ENCODE results near the gene UCK1.
"Not testable (repeated sequence)": the region's sequence is repeated elsewhere in the genome, so short reads cannot be mapped to it uniquely, and the experiment has no call there.

The UCK1 gene

GRCh38 chr9:131554087-131554842, 23.2 kb upstream of the UCK1 start:
- DNase-seq = no peak

DNA sequence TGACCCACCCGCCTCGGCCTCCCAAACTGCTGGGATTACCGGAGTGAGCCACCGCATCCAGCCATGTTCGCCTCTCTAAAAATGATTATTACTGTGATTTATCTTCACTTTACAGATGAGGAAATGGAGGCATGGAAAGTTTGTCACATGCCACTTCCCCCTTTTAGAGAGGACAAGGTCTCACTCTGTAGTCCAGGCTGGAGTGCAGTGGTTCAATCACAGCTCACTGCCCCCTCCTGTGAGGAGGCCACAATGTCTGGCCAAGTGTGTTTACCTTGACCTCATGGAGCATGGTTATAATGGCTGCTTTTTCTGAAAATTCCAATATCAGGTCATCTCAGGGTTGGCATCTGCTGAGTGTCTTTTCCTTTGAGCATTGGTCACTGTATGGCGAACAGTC, 21.0 kb upstream of the UCK1 start:
- DNase-seq = no peak

- DNase-seq = not testable (repeated sequence)
Observed at GRCh38 chr9:131550465-131550864, 19.4 kb upstream of the UCK1 start.

- DNase-seq = not testable (repeated sequence)
Observed at GRCh38 chr9:131549186-131549585, 18.1 kb upstream of the UCK1 start.

DNA sequence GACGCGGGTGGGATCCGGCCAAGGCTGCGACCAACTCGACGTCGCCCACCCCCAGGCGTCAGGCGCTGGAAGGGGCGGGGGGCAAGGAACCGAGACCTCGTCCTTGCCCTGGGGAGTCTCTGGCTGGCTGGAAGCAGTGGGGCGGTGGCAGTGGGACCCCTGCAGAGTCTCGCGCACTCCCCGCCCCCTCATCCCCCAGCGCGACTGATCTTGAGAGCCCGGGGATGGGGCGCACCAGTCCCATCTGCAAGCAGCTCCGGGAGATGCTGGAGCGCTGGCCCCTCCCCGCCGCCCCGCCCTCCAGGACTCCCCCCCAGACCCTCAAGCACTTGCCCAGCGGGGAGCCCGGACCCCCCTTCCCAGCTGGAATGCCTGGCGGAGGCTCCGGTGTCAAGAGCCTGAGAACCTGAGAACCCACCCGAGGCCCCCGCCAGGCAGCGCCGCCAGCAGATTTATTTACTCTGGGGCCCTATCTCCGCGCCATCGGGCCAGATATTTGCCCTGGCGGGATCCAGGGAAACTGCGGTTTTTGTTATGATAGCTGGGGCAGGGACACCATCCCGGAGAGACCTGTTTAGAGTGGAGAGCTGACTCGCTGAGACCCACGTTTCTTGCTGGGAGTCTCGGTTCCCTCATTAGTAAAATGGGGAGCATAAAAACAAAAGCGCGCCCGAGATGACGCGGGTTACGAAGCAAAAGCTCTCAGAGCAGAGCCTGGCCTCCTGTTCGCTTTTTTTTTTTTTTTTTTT, 15.4 kb upstream of the UCK1 start:
- DNase-seq = no peak

DNA sequence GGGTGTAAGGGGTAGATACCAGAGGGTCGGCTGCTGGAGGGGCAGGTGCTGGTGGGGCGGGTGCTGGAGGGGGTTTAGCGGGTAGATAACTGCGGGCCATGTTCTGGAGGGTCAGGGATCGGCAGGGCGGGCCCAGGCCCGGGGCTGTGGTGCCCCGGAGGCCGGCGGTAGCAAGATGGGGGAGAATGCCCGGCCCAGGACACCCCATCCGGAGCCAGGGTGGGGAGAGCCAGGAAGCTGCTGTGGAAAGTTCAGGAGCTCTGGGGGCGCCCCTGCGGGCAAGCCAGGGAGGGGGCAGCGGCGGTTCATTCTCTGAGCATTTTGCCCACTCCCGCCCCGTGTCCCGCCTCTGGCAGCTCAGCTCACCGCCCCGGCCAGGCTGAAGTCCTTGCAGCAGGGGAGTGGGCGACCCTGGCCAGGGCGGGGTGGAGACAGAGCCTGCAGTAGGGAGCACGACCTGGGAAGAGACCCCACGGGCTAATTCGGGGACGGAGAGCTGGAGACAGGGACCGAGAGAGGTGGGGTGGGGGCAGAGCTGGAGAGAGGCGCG, 14.8 kb upstream of the UCK1 start:
- DNase-seq = no peak

DNA sequence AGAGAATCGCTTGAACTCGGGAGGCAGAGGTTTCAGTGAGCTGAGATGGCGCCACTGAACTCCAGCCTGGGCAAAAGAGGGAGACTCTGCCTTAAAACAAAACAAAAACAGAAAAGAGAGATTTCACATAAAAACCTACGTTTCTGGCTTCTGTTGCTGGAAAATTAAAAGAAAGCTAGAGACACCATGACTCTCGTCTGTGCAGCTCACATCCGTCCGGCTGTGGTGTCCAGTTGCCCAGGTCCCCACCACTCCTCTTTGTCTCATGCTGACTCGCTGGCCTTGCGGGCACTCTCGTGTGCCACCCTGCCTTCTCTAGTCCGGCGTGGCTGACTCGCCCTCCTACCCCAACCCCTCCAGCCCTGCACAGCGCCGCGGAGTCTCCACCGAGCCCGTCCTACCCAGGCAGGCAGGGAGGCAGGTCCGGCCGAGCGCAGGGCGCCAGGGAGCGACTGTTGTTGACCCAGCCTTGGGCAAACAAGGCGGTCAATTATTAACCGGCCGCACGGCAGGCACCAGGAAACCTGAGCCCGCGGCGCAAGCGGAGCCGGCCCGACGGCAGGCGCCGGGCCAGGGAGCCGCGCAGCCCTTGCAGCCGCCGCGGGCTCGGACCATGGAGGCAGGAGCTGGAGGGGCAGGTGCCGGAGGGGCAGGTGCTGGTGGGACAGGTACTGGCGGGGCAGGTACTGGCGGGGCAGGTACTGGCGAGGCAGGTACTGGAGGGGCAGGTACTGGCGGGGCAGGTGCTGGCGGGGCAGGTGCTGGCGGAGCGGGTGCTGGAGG, 14.1 kb upstream of the UCK1 start, which contains the start of gene PRRT1B:
Gene PRRT1B (plus strand): TSS at position 521 of the 783 bp plus-strand sequence. CDS start 93 bp downstream, at position 614.
- DNase-seq = no peak

DNA sequence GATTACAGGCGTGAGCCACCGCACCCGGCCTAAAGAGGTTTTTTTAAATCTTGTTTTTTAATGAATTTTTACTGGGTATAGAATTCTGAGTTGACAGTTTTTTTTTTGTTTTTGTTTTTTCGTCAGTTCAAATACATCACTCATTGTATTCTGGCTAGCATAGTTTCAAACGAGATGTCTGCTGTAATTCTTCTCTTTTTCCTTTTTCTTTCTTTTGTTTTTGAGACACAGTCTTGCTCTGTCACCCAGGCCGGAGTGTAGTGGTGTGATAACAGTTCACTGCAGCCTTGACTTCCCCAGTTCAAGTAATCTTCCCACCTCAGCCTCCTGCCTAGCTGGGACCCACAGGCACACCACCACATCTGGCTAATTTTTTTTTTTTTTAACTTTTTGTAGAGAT, 12.1 kb upstream of the UCK1 start:
- no peak for DNase-seq

DNA sequence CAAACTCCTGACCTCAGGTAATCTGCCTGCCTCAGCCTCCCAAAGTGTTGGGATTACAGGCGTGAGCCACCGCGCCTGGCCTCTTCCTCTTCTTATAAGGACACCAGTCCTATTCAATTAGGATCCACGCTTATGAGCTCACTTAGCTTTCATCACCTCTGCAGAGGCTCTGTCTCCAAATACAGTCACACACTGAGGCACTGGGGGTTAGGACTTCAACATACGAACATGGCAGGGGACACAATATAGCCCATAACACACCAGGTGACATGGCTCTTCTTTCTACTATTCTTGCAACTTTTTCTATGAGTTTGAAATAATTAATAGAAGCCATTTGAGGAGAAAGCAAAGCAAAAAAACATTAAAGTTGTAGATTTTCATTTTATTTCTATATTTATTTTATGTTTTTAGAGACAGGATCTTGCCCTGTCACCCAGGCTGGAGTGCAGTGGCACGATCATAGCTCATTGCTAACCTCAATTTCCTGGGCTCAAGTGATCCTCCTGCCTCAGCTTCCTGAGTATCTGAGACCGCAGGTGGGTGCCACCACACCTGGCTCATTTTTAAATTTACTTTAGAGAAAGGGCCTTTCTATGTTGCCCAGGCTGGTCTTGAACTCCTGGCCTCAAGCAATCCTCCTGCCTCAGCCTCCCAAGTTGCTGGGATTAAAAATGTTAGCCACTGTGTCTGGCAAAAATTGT, 8.3 kb upstream of the UCK1 start:
- DNase-seq = peak; percentile 53

DNA sequence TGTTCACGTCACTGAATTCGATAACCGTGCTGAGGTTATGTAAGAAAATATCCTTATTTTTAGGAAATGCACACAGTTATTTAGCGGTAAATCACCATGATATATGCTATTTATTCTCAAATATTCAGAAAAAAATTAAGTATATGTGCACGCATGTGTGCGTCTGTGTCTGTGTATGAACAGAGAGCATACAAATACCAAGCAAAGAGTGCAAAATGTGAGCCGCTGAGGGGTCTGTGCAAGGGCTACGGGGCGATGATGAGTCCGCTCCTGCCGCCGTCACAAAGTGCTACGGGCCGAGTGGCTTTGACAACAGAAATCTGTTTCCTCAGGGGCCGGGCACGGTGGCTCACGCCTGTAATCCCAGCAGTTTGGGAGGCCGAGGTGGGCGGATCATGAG, 6.9 kb upstream of the UCK1 start:
- no peak for DNase-seq

- DNase-seq = peak; percentile 10
Observed at GRCh38 chr9:131534721-131535237, 3.7 kb upstream of the UCK1 start.

- DNase-seq = no peak
Observed at GRCh38 chr9:131530546-131530919, 530 bp downstream of the UCK1 start.

- no peak for DNase-seq
Observed at GRCh38 chr9:131529597-131530545, 1.2 kb downstream of the UCK1 start.

- DNase-seq = no peak
Observed at GRCh38 chr9:131528886-131529505, 2.1 kb downstream of the UCK1 start.

DNA sequence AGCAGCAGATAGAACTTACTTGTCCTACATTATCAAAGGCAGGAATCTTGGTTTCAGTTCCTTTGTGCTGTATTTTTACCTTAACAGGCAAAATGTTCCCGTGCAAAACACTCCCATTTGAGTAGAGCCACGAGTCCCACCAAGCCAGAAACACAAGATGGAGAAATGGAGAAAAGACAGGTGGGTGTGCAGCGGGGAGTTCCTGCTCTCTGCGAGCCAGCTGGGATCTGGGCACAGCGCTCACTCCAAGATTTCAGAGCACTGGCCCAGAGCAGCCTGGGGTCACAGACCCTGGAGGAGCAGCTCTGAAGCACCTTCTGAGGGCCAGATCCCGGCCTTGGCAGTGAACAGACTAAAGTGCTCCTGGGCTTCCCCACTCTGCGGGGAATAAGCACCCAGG, 2.9 kb downstream of the UCK1 start:
- no peak for DNase-seq

DNA sequence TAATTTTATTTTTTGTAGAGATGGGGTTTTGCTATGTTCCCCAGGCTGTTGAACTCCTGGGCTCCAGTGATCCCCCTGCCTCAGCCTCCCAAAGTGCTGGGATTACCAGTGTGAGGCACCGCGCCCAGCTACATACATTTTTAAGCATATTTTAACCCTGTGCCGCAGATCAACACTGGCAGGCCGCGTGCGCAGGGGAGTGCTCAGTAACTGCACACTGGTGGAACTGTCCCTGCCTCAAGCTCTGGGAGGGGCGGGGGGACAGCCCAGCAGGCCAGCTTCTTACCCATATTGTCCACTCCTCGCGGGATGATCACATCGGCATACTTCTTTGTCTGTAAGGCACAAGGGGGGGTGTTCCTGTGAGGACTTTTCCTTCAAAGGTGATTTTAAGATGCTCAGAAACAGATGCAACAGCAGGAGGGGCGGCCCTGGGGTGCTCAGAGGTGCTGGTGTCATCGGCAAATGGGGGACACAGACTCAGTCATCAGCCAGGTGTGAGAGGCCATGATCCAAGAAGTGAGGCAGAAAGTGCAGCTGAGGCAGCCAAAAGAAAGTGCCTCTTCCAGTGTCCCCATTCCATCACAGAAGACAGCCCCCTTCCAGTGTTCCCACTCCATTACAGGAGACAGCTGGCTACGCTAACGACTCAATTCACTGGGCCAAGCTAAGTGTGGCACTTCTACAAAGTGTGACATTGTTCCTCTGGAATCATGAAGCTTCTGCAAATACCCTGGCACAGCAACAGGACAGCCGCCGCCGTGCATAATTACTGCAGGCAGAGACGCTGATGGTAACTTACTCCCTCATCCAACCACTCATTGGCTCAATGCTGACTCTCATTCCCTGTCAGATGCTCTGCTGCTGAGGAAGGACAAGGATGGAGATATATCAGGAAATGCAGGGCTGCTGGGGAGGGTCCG, 5.2 kb downstream of the UCK1 start:
- no peak for DNase-seq

DNA sequence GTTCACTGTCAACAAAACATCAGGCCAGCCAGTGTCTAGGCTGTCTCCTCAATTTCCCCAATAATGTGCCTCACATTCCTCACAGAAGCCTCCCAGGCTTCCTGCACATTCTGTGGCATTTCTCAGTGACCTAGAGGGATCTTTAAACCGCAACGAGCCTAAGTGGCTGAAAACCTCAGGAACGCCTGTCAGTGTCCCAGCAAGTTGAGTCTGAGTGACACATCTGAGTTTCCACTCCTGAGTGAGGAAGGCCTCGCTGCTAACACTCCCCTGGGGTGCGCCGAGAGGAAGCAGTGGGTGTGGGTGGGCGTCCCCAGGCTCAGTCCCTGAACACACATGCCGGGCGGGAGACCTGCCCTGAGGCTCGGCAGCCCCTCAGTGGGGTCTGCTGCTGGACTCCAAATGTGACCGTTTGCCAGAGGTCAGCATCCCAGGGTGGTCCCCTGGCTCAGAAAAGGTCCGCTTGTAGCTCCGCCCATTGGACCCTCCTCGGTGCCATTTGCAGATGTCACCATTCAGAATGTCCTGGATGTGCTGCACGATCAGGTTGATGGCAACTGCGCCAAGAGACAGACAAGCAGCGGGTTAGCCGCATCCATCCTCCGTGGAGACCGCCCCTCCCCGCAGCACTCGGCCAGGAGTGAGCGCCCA, 6.3 kb downstream of the UCK1 start:
- no peak for DNase-seq

GRCh38 chr9:131523451-131524435, 7.3 kb downstream of the UCK1 start:
- DNase-seq = no peak

All from CD4-positive, alpha-beta T cell treated with Interleukin-4 for 4 hours (primary cell).